ENCODE measurements around the gene TLK2.
"Not testable (repeated sequence)": the region's sequence is repeated elsewhere in the genome, so short reads cannot be mapped to it uniquely, and the experiment has no call there.

DNA sequence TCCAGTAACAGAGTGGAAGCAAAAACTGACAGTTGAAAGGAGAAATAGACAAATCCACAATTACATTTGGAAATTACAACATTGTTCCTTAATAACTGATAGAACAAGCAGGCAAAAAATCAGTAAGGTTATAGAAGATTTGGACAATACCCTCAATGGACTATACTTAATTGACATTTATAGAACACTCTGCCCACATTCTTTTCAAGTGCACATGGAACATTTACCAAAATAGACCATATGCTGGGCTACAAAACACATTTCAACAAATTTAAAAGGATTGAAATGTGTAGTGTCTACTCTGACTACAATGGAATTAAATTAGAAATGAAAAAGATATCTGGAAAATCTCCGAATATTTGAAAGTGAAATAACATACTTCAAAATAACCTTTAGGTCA lies 21.8 kb downstream of the TLK2 start:
- TF ChIP-seq, protein P1, sequence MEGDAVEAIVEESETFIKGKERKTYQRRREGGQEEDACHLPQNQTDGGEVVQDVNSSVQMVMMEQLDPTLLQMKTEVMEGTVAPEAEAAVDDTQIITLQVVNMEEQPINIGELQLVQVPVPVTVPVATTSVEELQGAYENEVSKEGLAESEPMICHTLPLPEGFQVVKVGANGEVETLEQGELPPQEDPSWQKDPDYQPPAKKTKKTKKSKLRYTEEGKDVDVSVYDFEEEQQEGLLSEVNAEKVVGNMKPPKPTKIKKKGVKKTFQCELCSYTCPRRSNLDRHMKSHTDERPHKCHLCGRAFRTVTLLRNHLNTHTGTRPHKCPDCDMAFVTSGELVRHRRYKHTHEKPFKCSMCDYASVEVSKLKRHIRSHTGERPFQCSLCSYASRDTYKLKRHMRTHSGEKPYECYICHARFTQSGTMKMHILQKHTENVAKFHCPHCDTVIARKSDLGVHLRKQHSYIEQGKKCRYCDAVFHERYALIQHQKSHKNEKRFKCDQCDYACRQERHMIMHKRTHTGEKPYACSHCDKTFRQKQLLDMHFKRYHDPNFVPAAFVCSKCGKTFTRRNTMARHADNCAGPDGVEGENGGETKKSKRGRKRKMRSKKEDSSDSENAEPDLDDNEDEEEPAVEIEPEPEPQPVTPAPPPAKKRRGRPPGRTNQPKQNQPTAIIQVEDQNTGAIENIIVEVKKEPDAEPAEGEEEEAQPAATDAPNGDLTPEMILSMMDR (IDR thresholded peaks at IDR 0.05; ENCODE audit: low read depth, low read length) = not testable (repeated sequence)
- not testable (repeated sequence) for TF ChIP-seq EZH2phosphoT487 (IDR thresholded peaks at IDR 0.05; ENCODE audit: low read depth)
